Measurements from ENCODE around the gene LY6G6C. TPM values are rescaled to one million over a fixed set of nuclear protein-coding genes. Genes with fewer than 3 reads are reported as not detected.

The LY6G6C gene
- total and polyA plus RNA-seq, 2 of the 13 experiments (the other 11 are each of a cell fraction or from before 2014, with no cell fraction given): 0.15 TPM; not detected in 1

DNA sequence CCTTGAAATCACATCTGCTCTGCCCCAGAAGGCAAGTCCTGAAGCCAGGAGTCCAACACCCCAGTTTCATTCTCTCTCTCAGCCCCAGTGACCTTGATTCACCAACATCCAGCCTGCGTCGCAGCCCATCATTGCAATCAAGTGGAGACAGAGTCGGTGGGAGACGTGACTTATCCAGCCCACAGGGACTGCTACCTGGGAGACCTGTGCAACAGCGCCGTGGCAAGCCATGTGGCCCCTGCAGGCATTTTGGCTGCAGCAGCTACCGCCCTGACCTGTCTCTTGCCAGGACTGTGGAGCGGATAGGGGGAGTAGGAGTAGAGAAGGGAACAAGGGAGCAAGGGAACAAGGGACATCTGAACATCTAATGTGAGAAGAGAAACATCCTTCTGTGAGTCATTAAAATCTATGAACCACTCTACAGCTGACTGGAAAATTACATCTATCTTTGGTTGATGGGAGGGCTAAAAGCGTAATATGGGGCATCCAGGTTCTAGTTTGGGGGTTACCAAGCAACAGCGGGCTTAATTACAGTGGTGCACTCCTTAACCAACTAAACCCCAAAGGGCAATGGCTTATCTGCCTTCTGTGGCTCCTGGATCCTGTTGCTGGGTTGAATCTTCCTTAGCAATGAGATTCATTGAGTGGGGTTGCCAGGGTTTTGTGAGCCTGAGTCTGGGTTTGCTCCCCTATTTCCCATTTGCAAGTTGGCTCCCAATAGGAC, 3.9 kb downstream of the LY6G6C start (continued):
- TF ChIP-seq, protein P1, sequence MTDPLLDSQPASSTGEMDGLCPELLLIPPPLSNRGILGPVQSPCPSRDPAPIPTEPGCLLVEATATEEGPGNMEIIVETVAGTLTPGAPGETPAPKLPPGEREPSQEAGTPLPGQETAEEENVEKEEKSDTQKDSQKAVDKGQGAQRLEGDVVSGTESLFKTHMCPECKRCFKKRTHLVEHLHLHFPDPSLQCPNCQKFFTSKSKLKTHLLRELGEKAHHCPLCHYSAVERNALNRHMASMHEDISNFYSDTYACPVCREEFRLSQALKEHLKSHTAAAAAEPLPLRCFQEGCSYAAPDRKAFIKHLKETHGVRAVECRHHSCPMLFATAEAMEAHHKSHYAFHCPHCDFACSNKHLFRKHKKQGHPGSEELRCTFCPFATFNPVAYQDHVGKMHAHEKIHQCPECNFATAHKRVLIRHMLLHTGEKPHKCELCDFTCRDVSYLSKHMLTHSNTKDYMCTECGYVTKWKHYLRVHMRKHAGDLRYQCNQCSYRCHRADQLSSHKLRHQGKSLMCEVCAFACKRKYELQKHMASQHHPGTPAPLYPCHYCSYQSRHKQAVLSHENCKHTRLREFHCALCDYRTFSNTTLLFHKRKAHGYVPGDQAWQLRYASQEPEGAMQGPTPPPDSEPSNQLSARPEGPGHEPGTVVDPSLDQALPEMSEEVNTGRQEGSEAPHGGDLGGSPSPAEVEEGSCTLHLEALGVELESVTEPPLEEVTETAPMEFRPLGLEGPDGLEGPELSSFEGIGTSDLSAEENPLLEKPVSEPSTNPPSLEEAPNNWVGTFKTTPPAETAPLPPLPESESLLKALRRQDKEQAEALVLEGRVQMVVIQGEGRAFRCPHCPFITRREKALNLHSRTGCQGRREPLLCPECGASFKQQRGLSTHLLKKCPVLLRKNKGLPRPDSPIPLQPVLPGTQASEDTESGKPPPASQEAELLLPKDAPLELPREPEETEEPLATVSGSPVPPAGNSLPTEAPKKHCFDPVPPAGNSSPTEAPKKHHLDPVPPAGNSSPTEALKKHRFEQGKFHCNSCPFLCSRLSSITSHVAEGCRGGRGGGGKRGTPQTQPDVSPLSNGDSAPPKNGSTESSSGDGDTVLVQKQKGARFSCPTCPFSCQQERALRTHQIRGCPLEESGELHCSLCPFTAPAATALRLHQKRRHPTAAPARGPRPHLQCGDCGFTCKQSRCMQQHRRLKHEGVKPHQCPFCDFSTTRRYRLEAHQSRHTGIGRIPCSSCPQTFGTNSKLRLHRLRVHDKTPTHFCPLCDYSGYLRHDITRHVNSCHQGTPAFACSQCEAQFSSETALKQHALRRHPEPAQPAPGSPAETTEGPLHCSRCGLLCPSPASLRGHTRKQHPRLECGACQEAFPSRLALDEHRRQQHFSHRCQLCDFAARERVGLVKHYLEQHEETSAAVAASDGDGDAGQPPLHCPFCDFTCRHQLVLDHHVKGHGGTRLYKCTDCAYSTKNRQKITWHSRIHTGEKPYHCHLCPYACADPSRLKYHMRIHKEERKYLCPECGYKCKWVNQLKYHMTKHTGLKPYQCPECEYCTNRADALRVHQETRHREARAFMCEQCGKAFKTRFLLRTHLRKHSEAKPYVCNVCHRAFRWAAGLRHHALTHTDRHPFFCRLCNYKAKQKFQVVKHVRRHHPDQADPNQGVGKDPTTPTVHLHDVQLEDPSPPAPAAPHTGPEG (CRISPR knock-in tag; IDR thresholded peaks at IDR 0.05): no peak
- TF ChIP-seq MBNL3 (CRISPR knock-in tag; conservative IDR thresholded peaks at IDR 0.05) (no peak), HNF4A (CRISPR knock-in tag; IDR thresholded peaks at IDR 0.05) (no peak; the same call in 1 of the 2 replicates), ZNF546 (CRISPR knock-in tag; conservative IDR thresholded peaks at IDR 0.05) (no peak), CAMTA2 (CRISPR knock-in tag; IDR thresholded peaks at IDR 0.05; ENCODE audit: borderline replicate concordance) (no peak), ZKSCAN5 (CRISPR knock-in tag; IDR thresholded peaks at IDR 0.05) (no peak), REL (CRISPR knock-in tag; conservative IDR thresholded peaks at IDR 0.05) (no peak), MTA3 (CRISPR knock-in tag; IDR thresholded peaks at IDR 0.05) (no peak), ZNF274 (CRISPR knock-in tag; IDR thresholded peaks at IDR 0.05) (no peak), CENPX (CRISPR knock-in tag; IDR thresholded peaks at IDR 0.05) (no peak), MIXL1 (CRISPR knock-in tag; IDR thresholded peaks at IDR 0.05) (no peak), ETV5 (CRISPR knock-in tag; IDR thresholded peaks at IDR 0.05; ENCODE audit: borderline replicate concordance) (no peak; the same call in 1 of the 2 replicates), ZNF510 (CRISPR knock-in tag; IDR thresholded peaks at IDR 0.05; ENCODE audit: low read depth) (no peak), ZIK1 (CRISPR knock-in tag; IDR thresholded peaks at IDR 0.05; ENCODE audit: borderline replicate concordance, low read depth) (no peak), CCAR2 (optimal IDR thresholded peaks at IDR 0.05; ENCODE audit: low read depth, low read length) (no peak), MLLT10 (CRISPR knock-in tag; IDR thresholded peaks at IDR 0.05) (no peak)
- TF ChIP-seq, protein P2, sequence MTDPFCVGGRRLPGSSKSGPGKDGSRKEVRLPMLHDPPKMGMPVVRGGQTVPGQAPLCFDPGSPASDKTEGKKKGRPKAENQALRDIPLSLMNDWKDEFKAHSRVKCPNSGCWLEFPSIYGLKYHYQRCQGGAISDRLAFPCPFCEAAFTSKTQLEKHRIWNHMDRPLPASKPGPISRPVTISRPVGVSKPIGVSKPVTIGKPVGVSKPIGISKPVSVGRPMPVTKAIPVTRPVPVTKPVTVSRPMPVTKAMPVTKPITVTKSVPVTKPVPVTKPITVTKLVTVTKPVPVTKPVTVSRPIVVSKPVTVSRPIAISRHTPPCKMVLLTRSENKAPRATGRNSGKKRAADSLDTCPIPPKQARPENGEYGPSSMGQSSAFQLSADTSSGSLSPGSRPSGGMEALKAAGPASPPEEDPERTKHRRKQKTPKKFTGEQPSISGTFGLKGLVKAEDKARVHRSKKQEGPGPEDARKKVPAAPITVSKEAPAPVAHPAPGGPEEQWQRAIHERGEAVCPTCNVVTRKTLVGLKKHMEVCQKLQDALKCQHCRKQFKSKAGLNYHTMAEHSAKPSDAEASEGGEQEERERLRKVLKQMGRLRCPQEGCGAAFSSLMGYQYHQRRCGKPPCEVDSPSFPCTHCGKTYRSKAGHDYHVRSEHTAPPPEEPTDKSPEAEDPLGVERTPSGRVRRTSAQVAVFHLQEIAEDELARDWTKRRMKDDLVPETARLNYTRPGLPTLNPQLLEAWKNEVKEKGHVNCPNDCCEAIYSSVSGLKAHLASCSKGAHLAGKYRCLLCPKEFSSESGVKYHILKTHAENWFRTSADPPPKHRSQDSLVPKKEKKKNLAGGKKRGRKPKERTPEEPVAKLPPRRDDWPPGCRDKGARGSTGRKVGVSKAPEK (CRISPR knock-in tag; IDR thresholded peaks at IDR 0.05; ENCODE audit: borderline replicate concordance): no peak
- TF ChIP-seq, protein P3, sequence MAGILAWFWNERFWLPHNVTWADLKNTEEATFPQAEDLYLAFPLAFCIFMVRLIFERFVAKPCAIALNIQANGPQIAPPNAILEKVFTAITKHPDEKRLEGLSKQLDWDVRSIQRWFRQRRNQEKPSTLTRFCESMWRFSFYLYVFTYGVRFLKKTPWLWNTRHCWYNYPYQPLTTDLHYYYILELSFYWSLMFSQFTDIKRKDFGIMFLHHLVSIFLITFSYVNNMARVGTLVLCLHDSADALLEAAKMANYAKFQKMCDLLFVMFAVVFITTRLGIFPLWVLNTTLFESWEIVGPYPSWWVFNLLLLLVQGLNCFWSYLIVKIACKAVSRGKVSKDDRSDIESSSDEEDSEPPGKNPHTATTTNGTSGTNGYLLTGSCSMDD (CRISPR knock-in tag; IDR thresholded peaks at IDR 0.05): no peak
- TF ChIP-seq, protein P4, sequence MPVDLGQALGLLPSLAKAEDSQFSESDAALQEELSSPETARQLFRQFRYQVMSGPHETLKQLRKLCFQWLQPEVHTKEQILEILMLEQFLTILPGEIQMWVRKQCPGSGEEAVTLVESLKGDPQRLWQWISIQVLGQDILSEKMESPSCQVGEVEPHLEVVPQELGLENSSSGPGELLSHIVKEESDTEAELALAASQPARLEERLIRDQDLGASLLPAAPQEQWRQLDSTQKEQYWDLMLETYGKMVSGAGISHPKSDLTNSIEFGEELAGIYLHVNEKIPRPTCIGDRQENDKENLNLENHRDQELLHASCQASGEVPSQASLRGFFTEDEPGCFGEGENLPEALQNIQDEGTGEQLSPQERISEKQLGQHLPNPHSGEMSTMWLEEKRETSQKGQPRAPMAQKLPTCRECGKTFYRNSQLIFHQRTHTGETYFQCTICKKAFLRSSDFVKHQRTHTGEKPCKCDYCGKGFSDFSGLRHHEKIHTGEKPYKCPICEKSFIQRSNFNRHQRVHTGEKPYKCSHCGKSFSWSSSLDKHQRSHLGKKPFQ (CRISPR knock-in tag; IDR thresholded peaks at IDR 0.05; ENCODE audit: insufficient replicate concordance): no peak

Measured in HepG2 (cell line).